Hepatic stellate cell (primary cell): ENCODE data around the gene C1orf141.
A peak's percentile ranks its signal among the peaks of the same experiment; 100 is the strongest.
"Not testable (repeated sequence)": the region's sequence is repeated elsewhere in the genome, so short reads cannot be mapped to it uniquely, and the experiment has no call there.

ENCODE experiments used
- DNase-seq: peaks from one replicate; pipeline ENCODE4 v3.0.0; 2011; ENCODE audit warnings: low spot score

Gene C1orf141

DNA sequence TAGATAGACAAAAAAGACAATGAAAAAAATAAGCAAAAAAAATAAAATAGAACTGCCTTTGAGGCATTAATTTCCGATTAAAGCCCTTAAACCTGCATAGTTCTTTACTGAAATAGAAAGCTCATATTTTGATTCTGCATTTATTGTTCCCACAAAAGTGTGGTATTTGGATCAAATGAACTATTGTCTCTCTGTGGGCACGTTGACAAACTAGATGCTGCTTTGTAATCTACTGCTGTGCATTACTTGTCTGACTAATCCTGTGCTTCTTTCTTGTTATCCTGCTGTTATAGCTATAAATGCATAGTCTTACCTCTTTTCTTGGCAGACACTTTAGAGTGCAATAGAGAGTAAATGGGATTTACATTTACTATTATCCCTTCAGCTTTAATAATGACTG is 49.4 kb downstream of the C1orf141 start:
- no peak for DNase-seq

DNA sequence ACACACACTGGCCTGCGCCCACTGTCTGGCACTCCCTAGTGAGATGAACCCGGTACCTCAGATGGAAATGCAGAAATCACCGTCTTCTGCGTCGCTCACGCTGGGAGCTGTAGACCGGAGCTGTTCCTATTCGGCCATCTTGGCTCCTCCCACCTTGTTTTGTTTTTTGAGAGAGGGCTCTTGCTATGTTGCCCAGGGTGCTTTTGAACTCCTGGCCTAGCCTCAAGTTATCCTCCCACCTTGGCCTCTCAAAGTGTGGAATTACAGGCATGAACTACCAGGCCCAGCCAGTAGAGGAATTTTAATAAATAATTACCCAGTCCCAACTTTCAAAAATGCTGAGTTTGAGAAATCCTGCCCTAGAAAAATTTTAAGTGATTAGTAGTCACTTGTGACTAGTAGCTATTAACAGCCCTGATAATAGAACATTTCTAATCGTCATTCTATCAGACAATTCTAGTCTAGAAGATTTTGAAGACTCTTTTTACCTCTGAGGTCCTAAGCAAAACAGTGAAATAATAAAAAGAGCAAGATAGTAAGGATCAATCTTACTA is 49.9 kb downstream of the C1orf141 start:
- no peak for DNase-seq

DNA sequence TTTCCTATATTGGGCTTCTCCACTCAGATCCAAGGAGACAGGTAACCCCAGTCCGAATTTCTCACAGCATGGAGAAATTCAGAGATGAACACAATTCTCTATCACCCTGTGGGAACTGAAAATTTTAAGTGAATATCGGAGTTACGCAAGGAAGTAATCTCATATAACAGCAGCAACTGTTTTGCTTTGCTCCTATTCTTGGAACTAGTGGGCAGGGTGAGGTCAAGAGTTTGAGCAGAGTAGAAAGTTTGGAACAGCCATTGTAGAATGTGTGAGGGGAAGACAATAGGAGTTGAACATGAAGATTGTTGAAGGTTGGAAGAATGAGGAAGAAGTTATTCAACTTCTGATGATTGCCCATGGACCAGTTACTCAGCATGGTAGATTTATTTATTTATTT is 56.5 kb downstream of the C1orf141 start:
- no peak for DNase-seq

DNA sequence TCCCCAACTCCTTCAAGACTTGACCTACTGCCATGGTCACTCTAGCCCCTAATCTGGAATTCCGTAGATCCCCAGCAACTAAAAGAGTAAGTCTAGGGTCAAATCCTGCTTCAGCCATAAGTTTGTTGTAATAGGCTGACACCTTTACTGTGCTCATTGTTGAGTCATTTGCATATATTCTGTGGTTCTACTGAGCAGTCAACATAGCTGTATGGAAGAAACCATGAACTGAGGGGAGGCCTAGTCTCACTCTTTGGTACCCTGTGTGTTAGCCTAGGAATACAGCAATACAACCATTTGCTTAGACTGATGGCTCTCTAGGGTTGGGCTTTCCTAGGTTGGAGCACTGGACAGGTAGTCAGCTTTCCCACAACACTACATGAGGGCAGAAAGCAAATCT is 57.2 kb downstream of the C1orf141 start:
- no peak for DNase-seq

DNA sequence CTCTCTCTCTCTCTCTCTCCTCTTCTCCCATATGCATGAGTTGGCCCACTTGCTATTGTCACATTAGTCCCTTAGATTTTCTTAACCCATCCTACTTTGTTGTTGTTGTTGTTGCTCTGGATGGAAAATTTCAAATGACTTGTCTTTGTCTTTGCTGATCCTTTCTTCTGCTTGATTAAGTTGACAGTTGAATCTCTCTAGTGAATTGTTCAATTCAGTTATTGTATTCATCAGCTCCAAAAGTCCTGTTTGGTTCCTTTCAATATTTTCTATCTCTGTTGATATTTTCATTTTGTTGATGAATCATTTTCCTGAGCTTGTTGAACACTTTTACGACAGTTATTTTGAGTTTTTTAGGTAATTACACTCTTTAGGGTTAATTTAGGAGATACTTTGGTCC is 62.0 kb downstream of the C1orf141 start:
- no peak for DNase-seq

DNA sequence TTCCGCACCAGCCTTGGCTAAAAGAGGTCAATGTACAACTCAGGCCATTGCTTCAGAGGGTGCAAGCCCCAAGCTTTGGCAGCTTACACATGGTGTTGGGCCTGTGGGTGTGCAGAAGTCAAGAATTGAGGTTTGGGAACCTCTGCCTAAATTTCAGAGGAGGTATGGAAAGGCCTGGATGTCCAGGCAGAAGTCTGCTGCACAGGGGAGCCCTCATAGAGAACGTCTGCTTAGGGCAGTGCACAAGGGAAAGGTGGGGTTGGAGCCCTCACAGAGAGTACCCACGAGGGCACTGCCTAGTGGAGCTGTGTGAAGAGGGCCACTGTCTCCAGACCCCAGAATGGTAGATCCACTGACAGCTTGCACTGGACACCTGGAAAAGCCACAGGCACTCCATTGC is 67.1 kb downstream of the C1orf141 start:
- not testable (repeated sequence) for DNase-seq

DNA sequence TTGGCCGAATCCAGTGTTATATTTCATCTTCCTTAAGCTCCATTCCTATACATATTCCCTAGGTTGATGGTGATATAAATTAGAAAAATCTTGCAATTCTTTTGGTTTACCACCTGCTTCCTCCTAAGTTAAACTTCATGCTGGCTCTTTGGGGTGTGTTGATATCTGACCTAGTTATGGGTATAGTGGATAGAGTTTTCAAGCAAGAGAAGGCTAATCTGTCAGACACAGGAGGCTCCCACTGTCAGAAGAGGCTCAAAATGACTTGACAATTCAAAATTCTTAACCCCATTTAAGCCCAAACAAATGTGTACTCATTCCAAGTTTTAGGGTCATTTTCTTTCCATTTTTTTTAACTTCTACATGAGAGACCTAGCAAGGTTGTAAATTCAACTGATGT is 72.4 kb downstream of the C1orf141 start:
- DNase-seq: no peak

DNA sequence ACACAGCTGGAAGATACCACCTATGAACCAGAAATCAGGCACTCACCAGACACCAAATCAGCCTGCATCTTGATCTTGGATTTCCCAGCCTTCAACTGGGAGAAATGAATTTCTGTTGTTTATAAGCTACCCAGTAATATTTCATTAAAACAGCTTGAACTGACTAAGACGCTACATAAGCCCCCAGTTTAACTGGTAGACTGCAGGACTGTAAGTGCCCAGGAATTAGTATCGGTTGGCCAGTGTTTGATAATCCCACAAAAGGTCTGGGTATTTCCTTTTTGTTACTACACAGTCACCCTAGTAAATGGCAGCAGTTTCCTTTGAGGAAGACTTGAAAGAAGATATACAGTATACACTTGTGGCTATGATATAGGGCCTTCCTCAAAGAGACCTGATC is 73.5 kb downstream of the C1orf141 start:
- no peak for DNase-seq

DNA sequence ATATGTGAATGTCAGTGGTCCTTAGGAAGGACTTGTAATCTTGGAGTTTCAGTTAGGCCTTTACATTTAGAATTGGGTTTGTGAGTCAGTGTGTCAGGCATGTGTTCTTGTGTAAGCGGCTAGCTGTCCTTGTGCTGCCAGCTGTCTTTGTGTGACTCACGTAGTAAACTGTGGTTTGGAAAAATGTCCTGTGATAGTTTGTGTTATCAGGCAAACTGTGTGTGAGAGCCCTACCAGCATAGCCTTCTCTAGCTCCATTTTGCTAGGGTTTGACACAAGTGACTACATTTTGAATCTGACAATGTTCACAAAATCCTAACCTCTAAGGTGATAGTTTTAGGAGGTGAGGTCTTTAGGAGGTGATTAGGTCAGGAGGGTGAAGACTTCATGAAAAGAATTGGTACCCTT is 74.0 kb downstream of the C1orf141 start:
- peak; percentile 75 for DNase-seq

DNA sequence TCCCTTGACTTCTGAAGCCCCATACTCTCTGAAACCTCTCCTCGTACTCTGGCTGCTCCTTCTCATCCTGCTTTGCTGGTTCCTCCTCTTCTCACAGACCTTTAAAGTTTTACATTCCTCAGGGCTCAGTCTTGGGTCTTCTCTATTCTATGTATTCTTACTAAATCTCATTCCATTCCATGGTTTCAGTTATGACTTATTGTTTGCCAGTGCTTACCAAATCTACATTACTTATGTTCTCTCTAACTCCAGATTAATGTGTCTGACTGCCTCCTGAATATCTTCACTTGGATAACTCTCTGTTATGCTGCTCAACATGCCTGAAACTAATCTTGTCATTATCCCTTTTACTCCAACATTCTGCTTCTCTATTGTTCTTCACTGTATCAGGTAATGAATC is 75.4 kb downstream of the C1orf141 start:
- DNase-seq: no peak

DNA sequence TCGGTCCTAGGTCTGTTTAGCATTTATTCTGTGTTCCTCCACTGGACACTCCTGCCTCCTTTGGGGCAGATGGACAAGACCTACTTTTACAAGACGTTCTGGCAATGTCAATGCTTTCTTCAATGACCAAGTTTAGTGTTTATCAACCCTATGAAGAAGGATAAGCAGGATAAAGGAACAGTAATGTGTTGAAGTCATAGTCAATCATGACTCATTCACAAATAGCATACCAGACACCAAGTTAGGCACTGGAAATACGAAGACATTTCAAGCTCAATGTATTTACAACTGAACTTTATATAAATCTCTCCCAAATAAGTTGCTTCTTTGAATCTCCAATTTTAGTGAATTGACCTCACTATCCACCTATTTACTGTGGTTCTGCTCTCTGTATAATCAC is 76.0 kb downstream of the C1orf141 start:
- DNase-seq: no peak

DNA sequence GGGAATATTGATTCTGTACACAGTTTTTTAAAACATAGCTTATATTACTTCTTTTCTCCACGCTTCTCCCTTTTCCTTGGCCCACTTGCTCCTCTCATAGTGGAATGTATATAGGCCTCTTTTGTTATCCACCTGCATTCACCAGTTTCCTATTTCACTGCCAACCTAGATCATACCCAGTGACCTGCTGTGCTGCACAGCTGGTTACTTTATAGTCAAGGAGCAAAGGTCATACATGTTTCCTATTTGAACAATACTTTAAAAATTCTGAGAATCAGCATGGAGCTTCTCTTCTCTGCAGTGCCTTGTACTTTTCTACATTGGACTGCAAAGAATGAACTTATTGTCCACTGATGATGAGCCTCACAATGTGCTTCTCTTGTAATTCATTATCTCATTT is 76.5 kb downstream of the C1orf141 start:
- DNase-seq: no peak

DNA sequence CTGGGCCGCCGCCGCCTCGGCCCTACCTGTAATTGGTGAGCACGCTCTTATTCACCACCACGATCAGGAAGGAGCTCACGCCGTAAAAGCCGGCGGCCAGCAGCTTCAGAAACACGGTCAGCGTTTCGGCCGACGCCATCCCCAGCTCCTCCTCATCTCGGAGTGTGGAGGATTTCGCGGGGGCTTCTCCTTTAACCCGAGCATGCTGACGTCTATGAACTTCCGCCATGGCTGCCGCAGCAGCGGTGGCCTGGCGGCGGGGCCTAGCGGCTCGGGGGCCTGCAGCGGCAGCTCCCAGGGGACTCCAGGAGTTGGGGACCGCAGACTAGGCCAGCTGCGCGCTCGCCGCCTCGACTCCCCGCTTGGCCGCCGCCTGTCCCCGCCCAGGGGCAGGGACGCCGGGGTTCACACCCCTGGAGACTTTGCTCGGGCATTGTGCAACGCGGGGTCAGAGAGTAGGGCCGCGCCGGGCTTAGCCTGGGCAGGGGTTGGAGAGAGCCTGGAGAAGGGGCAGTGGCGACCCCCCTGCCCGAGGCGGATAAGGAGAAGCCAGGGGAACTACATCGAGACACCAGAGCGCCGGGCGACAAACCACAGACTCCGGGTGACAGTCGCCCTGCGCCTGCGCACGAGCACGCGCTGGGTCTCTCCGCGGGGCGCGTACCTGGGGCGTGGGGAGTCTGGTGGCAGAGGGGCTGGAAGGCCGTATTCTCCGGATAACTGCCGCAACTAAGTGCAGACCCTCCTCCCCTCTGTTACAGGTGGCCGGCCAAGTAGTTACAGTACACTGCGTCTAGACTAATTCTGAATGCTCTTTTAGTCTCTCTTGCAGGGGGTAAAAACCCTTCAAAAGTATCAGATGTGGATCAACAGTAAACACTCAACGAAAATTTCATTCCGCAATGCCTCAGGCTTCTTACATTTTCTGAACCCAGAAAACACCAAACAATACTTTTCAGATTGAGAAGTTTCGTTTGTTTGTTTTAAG is 80.7 kb downstream of the C1orf141 start, which contains the start of gene SLC35D1:
SLC35D1 (minus strand) TSS at position 364 of the 988 bp plus-strand sequence; CDS start at position 229, 135 bp downstream.
- peak; percentile 72 for DNase-seq

DNA sequence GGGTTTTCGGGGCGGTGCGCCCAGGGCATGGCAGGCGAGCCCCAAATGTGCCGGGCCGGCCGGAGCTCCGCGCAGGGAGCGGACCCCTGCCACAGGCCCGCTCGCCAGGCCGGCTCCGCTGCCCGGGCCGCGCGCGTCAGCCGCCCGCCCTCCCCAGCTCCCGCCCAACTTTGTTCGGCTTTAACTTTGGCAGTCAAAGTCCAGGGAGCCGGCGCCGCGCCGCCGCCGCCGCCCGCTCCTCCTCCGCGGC is 81.3 kb downstream of the C1orf141 start:
- peak; percentile 61 for DNase-seq

DNA sequence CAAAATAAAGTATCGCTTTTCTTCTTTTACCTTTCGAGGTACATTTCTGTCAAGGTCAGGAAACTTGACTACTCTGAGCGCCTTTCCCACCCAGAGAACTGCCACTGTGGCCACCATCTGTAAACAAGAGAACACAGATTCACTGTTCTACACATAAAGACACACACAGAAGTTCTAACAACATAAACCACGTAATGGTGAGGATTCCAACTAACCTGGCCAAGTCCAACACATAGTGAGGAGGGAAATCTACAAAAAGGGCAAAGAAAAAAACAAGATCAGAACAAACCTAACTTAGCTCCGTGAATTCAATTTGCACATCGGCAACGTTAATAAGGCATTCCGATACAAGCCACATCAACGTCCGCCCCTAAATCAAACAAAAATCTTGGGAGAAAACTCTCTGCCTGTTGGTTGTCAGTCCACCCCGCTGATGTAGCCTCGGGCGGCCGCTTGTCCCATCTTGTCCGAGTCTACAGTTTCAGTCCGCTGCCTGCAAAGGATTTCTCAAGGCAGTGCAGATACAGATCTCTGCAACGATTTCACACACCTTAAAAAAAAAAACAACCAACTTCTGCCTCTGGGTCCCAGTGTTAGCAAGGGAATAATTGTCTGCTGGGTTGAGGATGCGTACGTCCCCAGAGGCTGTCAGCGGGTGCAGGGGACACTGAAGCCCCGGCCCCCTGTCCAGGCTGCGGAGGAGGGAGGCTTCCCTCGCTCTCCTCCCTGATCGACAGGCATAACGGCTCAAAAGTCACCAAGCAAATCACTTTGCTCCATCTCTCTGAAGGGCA is 81.8 kb downstream of the C1orf141 start:
- DNase-seq: peak; percentile 40

DNA sequence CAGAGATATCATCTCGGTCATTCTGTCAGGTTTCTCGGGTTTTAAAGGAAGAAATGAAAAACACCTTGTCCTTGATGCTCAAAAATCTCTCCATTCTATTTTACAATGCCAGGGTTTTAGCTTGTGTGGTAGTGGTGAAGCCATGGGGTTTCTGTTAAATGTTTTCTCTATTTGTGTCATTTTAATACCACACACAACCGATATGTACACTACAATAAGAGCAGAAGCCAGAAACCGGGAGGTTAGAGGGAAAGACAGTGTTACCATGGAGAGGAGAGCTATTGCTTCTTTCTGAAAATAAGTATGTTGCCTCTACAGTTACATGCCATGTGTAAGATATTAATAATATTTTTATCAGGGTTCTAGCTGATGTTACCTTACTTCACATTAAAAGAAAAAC is 83.6 kb downstream of the C1orf141 start:
- DNase-seq: no peak

DNA sequence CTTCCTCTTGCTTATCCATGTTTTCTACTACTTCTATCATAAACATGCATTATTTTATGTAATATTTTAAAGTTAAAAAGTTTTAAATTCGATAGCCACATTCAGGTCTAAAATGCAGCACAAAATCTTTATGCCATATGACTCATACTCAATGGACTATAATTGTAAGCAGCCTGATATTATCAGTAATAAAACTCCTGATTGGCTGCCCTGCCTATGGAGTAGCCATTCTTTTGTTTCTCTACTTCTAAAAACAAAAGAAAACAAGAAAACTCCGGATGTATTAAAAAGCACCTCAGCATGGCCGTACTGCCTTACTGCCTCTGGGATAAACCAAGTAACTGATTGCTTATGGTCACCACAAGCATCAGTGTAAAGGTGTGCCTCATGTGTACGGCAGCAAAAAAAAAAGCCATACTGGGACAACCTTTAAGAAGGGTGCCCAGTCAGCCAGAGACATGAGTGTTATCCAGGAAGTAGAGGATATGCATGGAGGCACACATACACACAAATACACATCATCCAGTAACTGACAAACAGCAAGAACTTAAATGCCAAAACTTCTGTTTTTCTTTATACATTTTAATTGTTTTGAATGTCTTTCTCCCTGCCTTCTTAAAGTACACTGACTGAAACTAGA is 90.0 kb downstream of the C1orf141 start:
- no peak for DNase-seq

DNA sequence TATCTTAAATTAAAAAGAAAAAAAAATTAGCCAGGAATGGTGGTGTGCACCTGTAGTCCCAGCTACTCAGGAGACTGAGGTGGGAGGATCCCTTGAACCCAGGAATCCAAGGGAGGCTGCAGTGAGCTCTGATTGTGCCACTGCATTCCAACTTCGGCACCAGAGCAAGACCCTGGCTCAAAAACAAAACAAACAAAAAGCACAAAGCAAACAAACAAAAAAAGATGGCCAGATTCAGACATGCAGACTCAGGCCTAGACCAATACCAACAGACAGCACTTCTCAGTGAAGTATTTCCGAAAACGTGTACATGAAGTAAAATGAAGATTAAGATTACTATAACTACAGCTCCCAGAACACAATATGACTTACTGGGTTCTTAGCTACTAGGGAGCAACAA is 91.4 kb downstream of the C1orf141 start:
- DNase-seq: no peak
